T-helper 1 cell treated with Interleukin-12 subunit alpha and Interleukin-12 subunit beta and Interleukin-4 antibody, amounts not matched to agents 30 ng/mL and 1 ng/mL, for 36 hours (primary cell): ENCODE data around the gene AFF1. TPM values are rescaled to one million over a fixed set of nuclear protein-coding genes. Genes with fewer than 3 reads are reported as not detected.
"Not testable (repeated sequence)": the region's sequence is repeated elsewhere in the genome, so short reads cannot be mapped to it uniquely, and the experiment has no call there.

ENCODE experiments used
- intact Hi-C: fragments of 100-400 bp; cut with micrococcal nuclease; formaldehyde crosslinking; loops from one replicate; pipeline ENCODE4 v1.15.1; 2024
- total RNA-seq: library from RNA; stranded (reverse); gene quantifications from 2 replicates; pipeline ENCODE4 v1.2.3, GENCODE V29; 2022

AFF1 gene
- total RNA-seq, 1 donor from 2014 or later = 76.0 TPM

DNA sequence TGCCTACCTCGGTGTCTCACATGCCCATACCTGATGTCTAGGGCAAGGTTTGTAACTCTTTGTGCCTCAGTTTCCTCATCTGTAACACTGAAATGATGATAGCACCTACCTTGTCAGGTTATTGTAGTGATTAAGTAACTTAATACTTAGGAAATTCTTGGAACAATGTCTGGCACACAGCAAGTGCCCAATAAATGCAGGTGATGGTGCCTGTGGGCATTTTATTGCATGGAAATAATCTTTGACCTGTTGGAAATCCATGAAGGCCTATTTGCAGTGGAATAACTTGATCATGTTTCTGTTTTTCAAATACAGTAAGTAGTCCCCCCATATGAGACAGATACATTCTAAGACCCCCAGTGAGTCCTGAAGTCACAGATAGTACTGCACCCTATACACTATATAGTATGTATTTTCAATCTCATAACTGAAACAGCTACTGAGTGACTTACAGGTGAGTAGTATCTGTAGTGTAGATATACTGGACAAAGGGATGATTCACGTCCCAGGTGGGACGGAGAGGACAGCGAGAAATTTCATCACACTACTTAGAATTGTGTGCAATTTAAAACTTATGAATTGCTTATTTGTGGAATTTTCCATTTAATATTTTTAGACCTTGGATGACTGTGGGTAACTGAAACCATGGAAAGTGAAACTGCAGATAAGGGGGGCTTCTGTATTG is 42.1 kb downstream of the AFF1 start:
- intact Hi-C loops = no loop called here

DNA sequence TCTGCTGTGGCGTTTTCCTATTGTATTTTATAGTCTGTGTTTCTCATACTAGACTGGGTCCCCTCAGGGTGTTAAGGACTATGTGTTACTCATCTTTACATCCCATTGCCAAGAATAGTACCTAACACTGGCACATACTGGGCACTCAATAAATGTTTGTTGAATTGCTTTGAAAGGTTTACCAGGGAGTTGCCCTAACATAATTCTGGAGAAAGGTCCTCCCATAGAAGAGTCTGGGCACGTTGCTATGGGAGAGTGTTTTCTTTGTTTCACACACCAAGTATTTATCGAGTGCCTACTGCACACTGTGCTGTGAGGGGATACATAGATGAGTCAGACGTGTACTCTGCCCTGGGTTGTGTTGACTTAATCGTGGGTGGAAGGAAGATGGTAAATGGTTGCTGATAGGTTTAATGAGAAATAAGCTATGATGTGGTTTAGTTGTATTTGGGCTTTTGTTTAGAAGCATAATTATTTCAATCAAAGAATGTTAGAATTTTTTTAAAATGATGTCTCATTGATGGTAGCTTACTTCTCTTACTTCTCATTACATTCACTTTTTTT is 42.9 kb downstream of the AFF1 start:
- intact Hi-C loops = no loop called here

DNA sequence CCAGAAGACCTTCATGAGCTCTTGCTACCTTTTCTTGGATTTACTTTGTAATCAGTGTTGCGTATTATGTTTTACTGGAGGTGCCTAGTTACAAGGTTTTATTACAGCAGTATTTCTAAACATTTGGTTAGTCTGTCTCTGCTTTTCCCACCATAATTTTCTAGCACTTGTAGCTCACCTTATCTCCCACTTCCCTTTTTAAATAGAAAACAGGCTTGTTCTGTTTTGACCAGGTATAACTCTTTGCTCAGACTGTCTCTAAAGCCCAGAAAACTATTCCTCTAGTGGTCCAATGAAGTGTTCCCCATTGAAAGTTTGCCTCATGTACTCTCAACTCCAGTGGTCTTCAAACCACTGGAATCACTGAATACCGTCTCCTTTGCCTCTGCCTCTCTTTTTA is 43.9 kb downstream of the AFF1 start:
- intact Hi-C loops = no loop called here

DNA sequence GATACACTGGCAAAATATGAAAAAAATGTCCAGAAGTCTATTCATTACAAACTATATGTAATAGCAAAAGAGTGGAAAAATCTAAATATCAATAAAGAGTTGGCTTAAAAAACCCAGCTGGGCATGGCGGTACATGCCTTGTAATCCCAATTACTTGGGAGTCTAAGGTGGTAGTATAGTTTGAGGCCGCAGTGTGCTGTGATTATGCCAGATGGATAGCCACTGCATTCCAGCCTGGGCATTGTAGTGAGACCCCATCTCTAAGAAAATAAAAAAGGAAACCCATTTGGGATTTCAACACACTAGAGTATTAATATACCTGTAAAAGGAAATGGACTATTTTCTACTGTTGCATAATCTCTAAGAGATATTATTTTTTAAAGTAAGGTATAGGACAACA is 45.4 kb downstream of the AFF1 start:
- intact Hi-C loops = no loop called here

DNA sequence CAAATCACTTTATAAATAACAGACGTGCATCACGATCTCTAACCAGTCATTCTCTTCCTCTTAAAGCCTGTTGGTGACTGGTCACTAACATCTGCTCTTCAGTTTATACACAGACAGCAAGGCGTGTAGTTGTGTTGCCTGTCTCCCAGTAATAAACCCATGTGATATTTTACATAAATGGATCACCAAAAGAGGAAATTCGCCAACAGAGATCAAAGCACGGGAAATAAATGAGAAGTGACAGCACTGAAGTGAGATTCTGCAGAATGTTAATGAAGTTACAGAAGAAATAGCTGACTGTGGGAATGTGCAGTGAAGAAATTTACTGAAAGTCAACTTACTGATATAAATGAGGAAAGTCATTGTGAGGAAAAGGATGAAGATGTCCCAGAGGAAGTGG is 47.0 kb downstream of the AFF1 start:
- intact Hi-C loops = no loop called here

DNA sequence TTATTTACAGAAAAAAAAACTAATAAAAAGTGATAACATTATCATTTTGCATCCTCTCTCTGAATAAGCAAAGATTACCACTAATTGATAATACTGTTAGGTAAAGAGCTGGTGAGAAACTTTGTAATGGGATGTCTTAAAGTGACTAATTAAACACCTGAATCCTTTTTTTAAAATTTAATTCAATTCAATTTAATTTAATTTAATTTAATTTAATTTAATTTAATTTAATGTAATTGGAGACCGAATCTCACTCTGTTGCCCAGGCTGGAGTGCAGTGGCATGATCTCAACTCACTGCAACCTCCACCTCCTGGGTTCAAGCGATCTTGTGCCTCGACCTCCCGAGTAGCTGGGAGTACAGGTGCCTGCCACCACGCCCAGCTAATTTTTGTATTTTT is 51.0 kb downstream of the AFF1 start:
- intact Hi-C loops = not testable (repeated sequence)

DNA sequence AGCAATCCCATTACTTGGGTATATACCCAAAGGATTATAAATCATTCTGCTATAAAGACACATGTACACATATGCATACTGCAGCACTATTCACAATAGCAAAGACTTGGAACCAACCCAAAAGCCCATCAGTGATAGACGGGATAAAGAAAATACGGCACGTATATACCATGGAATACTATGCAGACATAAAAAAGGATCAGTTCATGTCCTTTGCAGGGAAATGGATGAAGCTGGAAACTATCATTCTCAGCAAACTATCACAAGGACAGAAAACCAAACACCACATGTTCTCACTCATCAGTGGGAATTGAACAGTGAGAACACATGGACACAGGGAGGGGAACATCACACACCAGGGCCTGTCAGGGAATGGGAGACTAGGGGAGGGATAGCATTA is 54.8 kb downstream of the AFF1 start:
- intact Hi-C loops = not testable (repeated sequence)

DNA sequence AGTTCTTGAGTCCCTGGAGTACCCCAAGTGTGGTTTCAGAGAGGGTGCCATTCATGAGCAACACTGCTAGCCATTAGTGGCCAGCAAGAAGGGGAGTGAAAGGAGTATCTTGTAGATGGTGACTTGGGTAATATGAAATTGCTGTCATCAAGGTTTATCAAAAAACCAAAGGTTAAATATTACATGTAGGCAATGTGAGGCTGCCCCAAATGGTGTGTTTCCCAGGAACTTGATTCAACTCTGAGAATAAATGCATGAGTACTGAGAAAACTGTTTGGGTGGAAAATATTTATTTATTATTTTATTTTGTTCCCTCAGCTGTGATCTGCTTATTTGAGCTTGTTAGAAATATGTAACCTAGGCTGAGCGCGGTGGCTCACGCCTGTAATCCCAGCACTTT is 55.7 kb downstream of the AFF1 start:
- intact Hi-C loops = no loop called here

DNA sequence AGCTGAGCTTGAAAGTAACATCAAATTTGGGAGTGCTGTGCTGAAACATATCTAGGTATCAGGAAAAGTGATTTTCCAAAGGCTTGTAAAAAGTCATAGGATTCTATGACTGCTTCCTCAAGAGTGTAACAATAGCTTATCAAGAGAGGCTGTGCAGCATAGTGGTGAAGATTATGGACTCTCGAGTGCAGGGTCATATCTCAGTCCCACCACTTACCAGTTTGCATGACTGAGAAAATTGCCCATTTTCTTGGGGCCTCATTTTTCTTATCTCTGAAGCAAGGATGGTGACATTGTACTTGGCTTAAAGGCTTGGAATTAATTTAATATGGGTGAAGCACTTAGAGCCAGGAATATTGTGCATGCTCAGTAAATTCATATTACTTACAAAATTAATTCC is 57.2 kb downstream of the AFF1 start:
- intact Hi-C loops = no loop called here

DNA sequence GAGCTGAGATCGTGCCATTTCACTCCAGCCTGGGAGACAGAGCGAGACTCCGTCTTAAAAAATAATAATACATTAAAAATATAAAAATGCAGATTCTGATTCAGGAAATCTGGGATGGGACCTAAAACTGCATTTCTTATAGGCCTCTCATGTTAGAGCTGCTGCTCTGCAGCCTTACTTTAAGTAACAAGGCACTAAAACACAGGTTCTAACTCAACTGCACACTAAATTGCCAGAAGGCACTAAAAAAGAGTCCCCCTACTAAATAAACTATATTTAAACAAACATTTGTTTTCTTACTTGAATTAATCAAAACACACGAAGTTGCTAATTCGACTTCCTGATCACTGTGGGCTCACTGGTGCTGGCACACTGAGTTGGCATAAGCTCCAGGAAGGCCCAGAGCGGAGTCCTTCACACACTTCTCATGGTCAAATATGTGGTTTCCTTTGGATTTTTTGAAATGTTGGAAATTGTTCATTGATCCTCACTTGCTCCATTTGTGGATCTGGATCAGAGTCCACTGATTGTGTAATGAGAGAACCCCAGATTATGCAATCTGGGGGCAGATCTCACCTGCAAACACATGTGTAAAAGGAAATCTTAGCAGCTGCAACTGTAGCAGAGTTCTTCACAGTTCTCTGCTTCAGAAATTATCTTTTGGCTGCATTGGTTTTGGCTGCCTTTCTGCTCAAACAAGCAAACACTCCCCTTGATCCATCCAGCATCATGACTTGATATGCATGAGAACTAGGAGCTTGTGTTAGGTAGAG is 59.3 kb downstream of the AFF1 start:
- intact Hi-C loops = no loop called here

DNA sequence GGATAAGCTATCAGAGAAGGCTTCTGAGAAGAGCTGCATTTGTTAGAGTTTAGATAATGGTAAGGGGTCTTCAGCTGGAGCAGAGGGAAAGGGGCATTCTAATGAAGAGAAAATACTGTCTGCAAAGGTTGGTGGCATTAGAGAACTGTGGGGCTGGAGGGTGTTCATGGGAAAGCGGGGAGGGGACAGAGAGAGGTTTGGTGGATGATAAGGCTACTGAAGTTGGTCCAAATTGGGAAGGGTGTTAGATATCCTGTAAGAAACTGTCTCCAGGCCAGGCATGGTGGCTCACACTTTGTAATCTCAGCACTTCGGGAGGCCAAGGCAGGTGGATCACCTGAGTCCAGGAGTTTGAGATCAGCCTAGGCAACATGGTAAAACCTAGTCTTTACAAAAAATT is 59.9 kb downstream of the AFF1 start:
- intact Hi-C loops = no loop called here

DNA sequence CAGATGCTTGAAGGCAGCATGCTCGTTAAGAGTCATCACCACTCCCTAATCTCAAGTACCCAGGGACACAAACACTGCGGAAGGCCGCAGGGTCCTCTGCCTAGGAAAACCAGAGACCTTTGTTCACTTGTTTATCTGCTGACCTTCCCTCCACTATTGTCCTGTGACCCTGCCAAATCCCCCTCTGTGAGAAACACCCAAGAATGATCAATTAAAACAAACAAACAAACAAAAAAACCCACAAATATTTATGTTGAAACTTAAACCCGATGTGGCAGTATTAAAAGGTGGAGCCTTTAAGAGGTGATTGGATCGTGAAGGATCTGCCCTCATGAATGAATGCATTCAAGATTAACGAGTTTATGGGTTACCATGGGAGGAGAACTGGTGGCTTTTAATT is 61.7 kb downstream of the AFF1 start:
- intact Hi-C loops = not testable (repeated sequence)

DNA sequence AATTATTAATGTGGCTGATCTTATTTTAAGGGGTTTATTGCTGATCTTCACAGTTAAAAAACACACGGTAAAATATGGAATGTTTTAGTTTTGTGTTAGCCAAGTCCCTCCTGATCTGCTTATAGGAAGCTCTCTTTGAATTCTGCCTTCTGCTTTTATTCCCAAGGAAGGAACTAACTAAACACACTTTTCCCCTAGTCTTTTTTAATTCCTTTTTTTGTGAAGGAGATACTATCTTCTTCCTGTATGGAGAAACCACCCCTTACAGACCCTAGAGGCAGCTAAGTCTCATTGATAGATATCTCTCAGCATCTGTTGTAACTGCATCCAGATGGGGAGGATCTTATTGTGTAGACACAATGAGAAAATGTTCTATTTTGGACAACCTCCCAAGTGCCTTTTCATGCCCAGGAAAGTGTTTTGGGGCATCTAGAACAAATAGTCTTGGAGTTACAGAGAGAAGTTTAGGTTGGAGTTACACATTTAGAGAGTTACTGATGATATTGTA is 64.4 kb downstream of the AFF1 start:
- intact Hi-C loops = no loop called here

DNA sequence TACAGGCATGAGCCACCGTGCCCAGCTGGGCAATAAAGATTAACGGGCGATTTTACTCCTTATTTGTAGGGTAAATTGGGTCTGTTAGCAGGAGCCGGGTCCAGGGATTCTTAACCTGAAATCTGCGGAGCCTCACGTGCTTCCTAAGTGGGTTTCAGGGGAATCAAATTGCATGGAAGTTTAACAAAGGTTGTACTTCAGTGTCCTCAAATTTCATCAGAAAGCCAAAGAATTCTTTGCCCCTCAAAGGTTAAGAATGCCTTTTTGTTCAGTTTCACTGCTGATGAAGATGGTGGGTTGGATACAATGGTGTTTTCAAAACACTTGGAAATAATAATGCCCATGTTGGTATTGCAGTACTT is 67.9 kb downstream of the AFF1 start:
- intact Hi-C loops = loop anchor here (10.0 kb wide), 1 partner anchor 1592 kb away; the partner anchor contains the start of gene HERC3

DNA sequence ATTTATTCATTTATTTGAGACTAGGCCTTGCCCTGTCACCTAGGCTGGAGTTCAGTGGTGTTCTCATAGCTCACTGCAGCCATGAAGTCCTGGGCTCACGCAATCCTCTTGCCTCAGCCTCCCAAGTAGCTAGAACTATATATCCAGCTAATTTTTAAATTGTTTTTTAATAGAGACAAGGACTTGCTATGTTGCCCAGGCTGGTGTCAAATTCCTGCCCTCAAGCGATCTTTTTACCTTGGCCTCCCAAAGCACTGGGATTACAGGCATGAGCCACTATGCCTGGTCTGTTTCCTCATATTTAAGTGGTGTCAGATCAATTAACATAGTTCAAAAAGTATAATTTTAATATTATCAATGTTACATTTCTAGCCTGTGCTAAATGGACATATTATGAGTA is 68.5 kb downstream of the AFF1 start:
- intact Hi-C loops = loop anchor here (10.0 kb wide), 1 partner anchor 1592 kb away; the partner anchor contains the start of gene HERC3

DNA sequence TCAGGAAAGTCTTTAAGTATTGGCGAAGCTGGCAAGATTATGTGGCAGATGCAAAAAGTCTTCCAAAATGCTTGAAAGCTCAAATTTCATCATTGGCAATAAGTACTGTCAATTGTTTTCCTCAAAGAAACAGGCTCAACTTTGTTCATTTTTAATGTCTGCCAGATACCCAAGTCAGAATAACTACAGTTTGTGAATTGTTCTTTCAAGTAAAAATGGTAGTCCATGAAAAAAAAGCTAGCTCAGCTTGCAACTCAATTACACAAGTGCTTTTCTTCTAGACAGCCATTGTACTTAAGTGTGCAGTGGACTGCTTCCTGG is 70.5 kb downstream of the AFF1 start:
- intact Hi-C loops = loop anchor here (10.0 kb wide), 1 partner anchor 1589 kb away; the partner anchor contains the start of gene HERC3

DNA sequence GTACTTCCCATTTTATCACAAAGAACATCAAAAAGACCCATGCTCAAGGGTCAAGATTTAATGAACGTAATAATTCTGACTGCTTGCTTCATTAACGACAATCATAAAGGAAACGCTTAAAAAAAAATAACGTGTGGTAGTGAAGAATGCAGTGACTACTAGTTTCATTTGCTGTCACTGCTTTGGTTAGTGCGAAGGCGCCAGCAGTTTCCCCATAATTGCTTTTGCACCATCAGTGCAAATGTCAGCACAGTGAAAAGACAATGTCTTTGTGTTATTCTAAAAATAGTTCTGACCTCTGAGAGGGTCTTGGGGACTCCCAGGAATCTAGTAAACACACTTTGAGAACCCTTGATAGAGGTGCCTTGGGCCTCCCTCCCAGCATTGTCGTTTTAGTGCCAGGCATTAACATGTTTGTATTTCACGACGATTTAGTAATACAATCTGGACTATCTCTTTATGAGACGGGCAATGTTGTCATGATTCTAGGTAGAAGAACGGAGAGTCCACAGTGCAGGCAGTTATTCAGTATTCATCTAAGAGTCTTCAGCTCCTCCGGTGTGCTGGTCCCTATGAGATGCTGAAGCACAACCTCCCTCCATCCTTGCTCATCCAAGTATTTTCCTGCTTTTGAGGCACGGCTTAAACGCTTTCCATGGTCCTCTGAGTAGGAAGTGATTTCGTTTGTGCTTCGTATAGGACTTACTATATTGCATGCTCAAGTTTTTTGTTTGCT is 71.0 kb downstream of the AFF1 start:
- intact Hi-C loops = loop anchor here (1.0 to 10.0 kb wide), 14 partner anchors 53 to 1817 kb away; partner anchors contain the start of genes HERC3, HERC5, HSD17B11 and KLHL8

DNA sequence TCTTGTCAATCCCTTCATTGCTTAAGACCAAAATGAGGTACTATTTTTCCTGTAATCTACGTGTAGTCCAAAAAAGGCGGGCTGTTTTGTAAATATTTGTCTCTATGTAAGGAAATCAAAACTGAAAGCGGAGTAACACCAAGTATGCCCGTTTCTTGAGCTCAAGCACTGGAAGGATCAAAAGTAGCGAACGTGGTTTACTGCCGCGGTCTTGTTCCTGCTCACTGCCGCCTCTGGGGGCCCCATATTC is 71.5 kb downstream of the AFF1 start:
- intact Hi-C loops = loop anchor here (1.0 to 10.0 kb wide), 14 partner anchors 52 to 1817 kb away; partner anchors contain the start of genes HERC3, HERC5, HSD17B11 and KLHL8

DNA sequence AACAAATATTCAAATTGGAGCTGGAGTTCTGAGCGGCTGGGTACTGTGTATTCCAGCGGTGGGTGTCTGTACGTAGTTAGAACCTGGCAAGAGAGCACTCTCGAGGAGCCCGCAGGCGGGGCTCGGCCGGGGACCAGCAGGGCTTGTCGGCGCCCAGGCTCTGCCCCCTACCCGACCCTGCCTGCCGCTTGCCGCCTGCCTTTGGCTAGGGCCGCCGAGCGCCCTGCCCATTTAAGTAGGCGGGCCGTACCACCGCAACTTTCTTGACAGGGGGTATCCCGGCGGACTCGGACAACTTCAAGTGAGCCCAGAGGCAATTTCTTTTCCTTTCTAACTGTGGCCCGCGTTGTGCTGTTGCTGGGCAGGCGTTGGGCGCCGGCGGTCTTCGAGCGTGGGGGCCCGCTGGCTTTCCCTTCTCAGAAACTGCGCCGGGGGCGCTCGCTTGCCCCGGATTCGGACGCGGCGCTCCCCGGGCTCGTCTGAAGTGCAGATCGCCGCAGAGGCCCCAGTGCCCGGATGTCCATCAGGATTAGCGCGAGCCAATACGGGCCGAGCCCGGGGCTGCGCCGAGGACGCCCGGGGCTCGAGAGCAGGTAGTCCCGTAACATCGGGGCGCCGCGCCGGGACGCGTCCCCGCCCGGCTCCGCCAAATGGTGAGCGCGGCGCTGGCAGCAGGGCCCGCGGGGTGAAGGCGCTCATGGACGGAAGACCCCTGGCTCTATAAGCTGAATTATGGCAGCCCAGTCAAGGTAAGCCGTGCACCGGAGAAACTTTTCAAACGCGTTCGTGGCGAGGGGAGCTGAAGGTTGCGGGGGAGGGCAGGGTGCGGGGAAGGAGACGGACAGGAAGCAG is 72.1 kb downstream of the AFF1 start:
- intact Hi-C loops = loop anchor here (1.0 to 10.0 kb wide), 15 partner anchors 8 to 1816 kb away; partner anchors contain the start of genes HERC3, HERC5, HSD17B11 and KLHL8
